Measurements from ENCODE around the gene CENPM.

Gene CENPM

DNA sequence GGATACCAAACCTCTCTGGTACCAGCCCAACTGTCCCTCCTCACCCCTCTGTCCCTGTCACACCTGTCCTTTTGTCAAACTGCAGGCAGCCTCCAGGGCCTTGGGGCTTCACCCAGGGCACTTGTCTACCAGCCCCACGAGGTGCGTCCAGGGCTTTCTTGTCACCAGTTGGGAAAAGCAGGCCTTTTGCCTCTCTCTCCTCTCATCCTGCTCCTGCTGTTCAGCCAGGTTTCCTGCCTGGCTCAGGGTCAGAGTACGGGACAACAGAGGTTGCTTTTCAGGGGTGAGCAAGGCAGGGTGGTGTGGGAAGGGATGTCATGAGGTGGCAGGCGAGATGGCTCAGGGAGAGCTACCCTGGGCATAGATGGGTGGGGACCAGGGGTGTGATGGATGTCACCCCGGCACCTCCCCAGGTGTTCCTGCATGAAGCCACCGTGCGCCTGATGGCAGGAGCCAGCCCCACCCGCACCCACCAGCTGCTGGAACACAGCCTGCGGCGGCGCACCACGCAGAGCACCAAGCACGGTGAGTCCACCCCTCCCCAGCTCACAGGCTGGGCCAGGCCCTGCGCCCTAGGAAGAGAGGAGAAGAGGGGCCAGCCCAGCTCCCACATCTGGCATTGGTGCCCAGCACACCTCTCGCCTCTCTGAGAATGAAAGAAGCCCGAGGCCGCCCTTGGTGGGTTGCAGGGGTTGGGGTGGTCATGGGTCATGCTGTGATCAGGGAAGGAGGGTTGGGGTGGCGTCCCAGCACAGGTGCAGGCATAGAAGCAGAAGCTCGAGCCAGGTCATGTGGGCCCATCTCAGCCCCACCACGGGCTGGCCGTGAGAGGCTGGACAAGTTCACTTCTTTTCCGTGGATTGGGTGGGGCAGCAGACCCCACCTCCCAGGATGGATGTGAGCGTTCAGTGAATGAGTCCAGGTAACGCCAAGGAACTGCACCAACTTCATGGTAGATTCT, 42.2 kb downstream of the CENPM start:
- TF ChIP-seq, protein P1, sequence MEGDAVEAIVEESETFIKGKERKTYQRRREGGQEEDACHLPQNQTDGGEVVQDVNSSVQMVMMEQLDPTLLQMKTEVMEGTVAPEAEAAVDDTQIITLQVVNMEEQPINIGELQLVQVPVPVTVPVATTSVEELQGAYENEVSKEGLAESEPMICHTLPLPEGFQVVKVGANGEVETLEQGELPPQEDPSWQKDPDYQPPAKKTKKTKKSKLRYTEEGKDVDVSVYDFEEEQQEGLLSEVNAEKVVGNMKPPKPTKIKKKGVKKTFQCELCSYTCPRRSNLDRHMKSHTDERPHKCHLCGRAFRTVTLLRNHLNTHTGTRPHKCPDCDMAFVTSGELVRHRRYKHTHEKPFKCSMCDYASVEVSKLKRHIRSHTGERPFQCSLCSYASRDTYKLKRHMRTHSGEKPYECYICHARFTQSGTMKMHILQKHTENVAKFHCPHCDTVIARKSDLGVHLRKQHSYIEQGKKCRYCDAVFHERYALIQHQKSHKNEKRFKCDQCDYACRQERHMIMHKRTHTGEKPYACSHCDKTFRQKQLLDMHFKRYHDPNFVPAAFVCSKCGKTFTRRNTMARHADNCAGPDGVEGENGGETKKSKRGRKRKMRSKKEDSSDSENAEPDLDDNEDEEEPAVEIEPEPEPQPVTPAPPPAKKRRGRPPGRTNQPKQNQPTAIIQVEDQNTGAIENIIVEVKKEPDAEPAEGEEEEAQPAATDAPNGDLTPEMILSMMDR (IDR thresholded peaks at IDR 0.05; ENCODE audit: insufficient read depth, low read depth, low read length, missing control alignments), result no peak

GRCh38 chr22:41902932-41903421, 44.0 kb downstream of the CENPM start:
- no peak for DNase-seq (ENCODE audit: low read depth)
- H3K4me3 ChIP-seq (ENCODE audit: low read depth, low read length), result no peak overlapping the region
- TF ChIP-seq, protein P1 (IDR thresholded peaks at IDR 0.05; ENCODE audit: insufficient read depth, low read depth, low read length, missing control alignments), result no peak

More for the DNA sequence above, 42.2 kb downstream of the CENPM start:
- DNase-seq (ENCODE audit: low read depth), result no peak
- no peak overlapping the region for H3K4me3 ChIP-seq (ENCODE audit: low read depth, low read length)

DNA sequence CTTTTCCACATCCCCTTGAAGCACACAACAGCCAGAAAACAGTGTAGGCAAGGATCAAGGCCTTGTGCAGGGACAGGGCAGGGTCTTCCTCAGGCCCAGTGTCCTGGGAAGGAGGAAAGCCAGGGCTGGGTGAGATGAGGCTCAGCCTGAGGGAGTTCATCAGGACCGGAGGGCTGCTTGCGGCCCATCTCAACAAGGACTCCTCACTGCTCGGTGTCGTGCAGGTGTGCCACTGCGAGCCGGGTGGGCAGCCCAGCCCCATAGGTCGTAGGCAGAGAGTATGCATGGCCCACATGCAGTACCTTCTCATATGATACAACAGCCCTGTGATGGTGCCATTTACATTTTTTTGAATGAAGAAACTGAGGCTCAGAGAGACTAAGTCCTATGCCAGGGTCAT, 44.9 kb downstream of the CENPM start:
- DNase-seq (ENCODE audit: low read depth), result no peak
- H3K4me3 ChIP-seq (ENCODE audit: low read depth, low read length), result no peak overlapping the region
- TF ChIP-seq, protein P1 (IDR thresholded peaks at IDR 0.05; ENCODE audit: insufficient read depth, low read depth, low read length, missing control alignments), result no peak

- no peak for DNase-seq (ENCODE audit: low read depth)
- TF ChIP-seq, protein P1 (IDR thresholded peaks at IDR 0.05; ENCODE audit: insufficient read depth, low read depth, low read length, missing control alignments), result no peak
- H3K4me3 ChIP-seq (ENCODE audit: low read depth, low read length), result no peak overlapping the region
These were observed 46.2 kb downstream of the CENPM start for GRCh38 chr22:41900652-41901312.

DNA sequence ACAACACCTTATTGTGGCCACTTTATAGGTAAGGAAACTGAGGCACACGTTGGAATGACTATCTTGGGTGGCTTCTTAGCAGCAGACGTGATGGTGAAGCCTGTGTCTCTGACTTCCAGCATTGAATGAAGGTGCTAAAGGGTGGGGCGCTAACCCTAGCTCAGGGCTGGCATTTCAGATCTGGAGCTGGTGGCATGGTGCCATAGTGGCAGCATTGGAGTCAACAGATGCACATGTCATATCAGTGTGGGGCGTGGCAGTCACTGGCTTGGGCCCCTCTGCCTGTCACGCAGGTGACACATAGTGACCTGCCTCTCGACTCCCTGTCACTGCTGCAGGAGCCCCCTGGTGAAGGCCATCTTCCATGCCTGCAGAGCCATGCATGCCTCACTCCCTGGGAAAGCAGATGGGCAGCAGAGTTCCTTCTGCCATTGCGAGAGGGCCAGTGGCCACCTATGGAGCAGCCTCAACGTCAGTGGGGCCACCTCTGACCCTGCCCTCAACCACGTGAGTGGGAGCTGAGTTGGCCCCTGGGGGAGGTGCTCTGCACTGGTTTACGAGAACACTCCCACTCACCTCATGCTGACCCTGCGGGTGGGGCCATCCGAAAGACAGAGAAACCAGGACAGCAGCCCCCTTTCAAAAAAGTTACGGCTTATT, 46.8 kb downstream of the CENPM start:
- no peak for DNase-seq (ENCODE audit: low read depth)
- TF ChIP-seq, protein P1 (IDR thresholded peaks at IDR 0.05; ENCODE audit: insufficient read depth, low read depth, low read length, missing control alignments), result no peak
- no peak overlapping the region for H3K4me3 ChIP-seq (ENCODE audit: low read depth, low read length)

- no peak for DNase-seq (ENCODE audit: low read depth)
- H3K4me3 ChIP-seq (ENCODE audit: low read depth, low read length), result no peak overlapping the region
- TF ChIP-seq, protein P1 (IDR thresholded peaks at IDR 0.05; ENCODE audit: insufficient read depth, low read depth, low read length, missing control alignments), result no peak
These were observed 47.8 kb downstream of the CENPM start for GRCh38 chr22:41899110-41899509.
